ENCODE measurements around the gene HPSE2.

The HPSE2 gene

DNA sequence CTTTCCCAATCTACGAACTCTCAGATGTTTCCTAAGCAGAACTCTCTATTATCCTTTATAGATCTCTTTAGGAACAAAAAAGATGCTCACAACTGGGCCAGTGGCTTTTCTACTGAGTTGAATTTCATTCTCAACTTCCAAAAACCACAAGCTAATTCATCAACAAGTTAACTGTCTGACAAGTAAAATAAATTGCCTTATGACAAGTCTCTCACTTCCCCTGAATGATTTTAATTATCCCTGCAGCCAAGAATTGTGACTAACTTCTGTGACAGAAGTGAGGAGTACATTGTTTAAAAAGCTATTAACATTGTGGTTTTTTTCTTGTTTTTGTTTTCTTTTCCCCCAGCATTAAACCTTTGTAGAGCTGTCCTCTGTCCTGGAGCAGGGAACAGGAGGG is 343.1 kb downstream of the HPSE2 start:
- H3K27ac ChIP-seq (ENCODE audit: low read depth, low read length), result no peak overlapping the region
- H3K36me3 ChIP-seq (ENCODE audit: control insufficient read depth, insufficient read depth, low read length), result no peaks in the 10 kb centered on the region
- no peaks in the 10 kb centered on the region for H3K9me3 ChIP-seq (ENCODE audit: control insufficient read depth, insufficient read depth, low read length)
- no peak overlapping the region for H3K4me3 ChIP-seq (ENCODE audit: low read depth, low read length)
- no peak overlapping the region for H3K9ac ChIP-seq (ENCODE audit: low read depth, low read length)
- H3K27me3 ChIP-seq (ENCODE audit: control insufficient read depth, insufficient read depth, low read length), result no peaks in the 10 kb centered on the region
- H3K4me1 ChIP-seq (ENCODE audit: control insufficient read depth, insufficient read depth, low read length), result no peaks in the 10 kb centered on the region

- Histone ChIP-seq H3K4me1 (ENCODE audit: control insufficient read depth, insufficient read depth, low read length) (no peaks in the 10 kb centered on the region), H3K4me3 (ENCODE audit: low read depth, low read length) (no peak overlapping the region), H3K36me3 (ENCODE audit: control insufficient read depth, insufficient read depth, low read length) (no peaks in the 10 kb centered on the region), H3K9me3 (ENCODE audit: control insufficient read depth, insufficient read depth, low read length) (no peaks in the 10 kb centered on the region), H3K9ac (ENCODE audit: low read depth, low read length) (no peak overlapping the region), H3K27ac (ENCODE audit: low read depth, low read length) (no peak overlapping the region), H3K27me3 (ENCODE audit: control insufficient read depth, insufficient read depth, low read length) (no peaks in the 10 kb centered on the region)
Measured at GRCh38 chr10:98886686-98887085, 349.0 kb downstream of the HPSE2 start.

- Histone ChIP-seq H3K4me1 (ENCODE audit: control insufficient read depth, insufficient read depth, low read length) (no peaks in the 10 kb centered on the region), H3K9me3 (ENCODE audit: control insufficient read depth, insufficient read depth, low read length) (no peaks in the 10 kb centered on the region), H3K4me3 (ENCODE audit: low read depth, low read length) (no peak overlapping the region), H3K9ac (ENCODE audit: low read depth, low read length) (no peak overlapping the region), H3K27ac (ENCODE audit: low read depth, low read length) (no peak overlapping the region), H3K36me3 (ENCODE audit: control insufficient read depth, insufficient read depth, low read length) (no peaks in the 10 kb centered on the region), H3K27me3 (ENCODE audit: control insufficient read depth, insufficient read depth, low read length) (no peaks in the 10 kb centered on the region)
Measured at GRCh38 chr10:98885378-98885777, 350.3 kb downstream of the HPSE2 start.

GRCh38 chr10:98881789-98882188 is 353.9 kb downstream of the HPSE2 start:
- Histone ChIP-seq H3K9me3 (ENCODE audit: control insufficient read depth, insufficient read depth, low read length) (no peaks in the 10 kb centered on the region), H3K9ac (ENCODE audit: low read depth, low read length) (no peak overlapping the region), H3K4me3 (ENCODE audit: low read depth, low read length) (no peak overlapping the region), H3K27ac (ENCODE audit: low read depth, low read length) (no peak overlapping the region), H3K36me3 (ENCODE audit: control insufficient read depth, insufficient read depth, low read length) (no peaks in the 10 kb centered on the region), H3K4me1 (ENCODE audit: control insufficient read depth, insufficient read depth, low read length) (no peaks in the 10 kb centered on the region), H3K27me3 (ENCODE audit: control insufficient read depth, insufficient read depth, low read length) (no peaks in the 10 kb centered on the region)

DNA sequence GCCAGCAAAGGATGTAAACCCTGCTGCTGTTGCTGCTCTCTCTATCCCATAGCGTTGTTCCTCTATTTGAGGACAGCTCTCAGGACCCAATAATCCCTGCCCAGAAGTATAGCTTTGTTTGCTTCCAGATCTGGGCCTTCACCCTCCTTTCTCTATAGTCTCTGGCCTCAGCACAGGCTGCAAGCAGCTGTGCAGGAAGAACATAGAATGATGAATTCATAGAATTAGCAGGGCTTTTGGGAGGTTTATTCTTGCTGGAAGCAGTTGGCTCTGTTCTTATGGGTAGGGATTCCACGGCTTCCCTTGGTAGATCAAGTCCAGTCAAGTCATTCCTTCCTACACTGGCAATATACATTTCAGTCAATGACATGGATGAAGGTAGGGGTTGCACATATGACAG is 354.7 kb downstream of the HPSE2 start:
- Histone ChIP-seq H3K4me3 (ENCODE audit: low read depth, low read length) (no peak overlapping the region), H3K27me3 (ENCODE audit: control insufficient read depth, insufficient read depth, low read length) (no peaks in the 10 kb centered on the region), H3K9ac (ENCODE audit: low read depth, low read length) (no peak overlapping the region), H3K4me1 (ENCODE audit: control insufficient read depth, insufficient read depth, low read length) (no peaks in the 10 kb centered on the region), H3K9me3 (ENCODE audit: control insufficient read depth, insufficient read depth, low read length) (no peaks in the 10 kb centered on the region), H3K27ac (ENCODE audit: low read depth, low read length) (no peak overlapping the region), H3K36me3 (ENCODE audit: control insufficient read depth, insufficient read depth, low read length) (no peaks in the 10 kb centered on the region)

- Histone ChIP-seq H3K36me3 (ENCODE audit: control insufficient read depth, insufficient read depth, low read length) (no peaks in the 10 kb centered on the region), H3K9me3 (ENCODE audit: control insufficient read depth, insufficient read depth, low read length) (no peaks in the 10 kb centered on the region), H3K4me3 (ENCODE audit: low read depth, low read length) (no peak overlapping the region), H3K4me1 (ENCODE audit: control insufficient read depth, insufficient read depth, low read length) (no peaks in the 10 kb centered on the region), H3K27ac (ENCODE audit: low read depth, low read length) (no peak overlapping the region), H3K9ac (ENCODE audit: low read depth, low read length) (no peak overlapping the region), H3K27me3 (ENCODE audit: control insufficient read depth, insufficient read depth, low read length) (no peaks in the 10 kb centered on the region)
Measured at GRCh38 chr10:98878921-98879320, 356.7 kb downstream of the HPSE2 start.

DNA sequence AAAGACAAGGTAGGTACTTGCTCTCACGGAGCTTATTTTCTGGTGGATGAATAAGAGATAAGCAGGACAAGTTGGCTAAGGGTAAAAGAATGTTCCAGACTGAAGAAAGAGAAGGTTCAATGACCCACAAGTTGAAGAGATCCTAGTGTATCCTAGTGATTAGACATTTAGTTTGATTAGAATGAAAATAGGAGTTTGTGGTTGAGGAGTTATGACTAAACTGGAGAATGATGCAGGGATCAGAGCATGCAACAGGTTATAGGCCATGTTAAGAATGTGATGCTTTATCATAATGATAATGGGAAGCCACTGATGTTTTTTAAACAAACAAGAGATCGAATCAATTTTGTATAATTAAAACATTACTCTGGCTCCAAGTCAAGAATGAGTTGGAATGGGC is 357.2 kb downstream of the HPSE2 start:
- Histone ChIP-seq H3K4me3 (ENCODE audit: low read depth, low read length) (no peak overlapping the region), H3K4me1 (ENCODE audit: control insufficient read depth, insufficient read depth, low read length) (no peaks in the 10 kb centered on the region), H3K27ac (ENCODE audit: low read depth, low read length) (no peak overlapping the region), H3K9ac (ENCODE audit: low read depth, low read length) (no peak overlapping the region), H3K27me3 (ENCODE audit: control insufficient read depth, insufficient read depth, low read length) (no peaks in the 10 kb centered on the region), H3K9me3 (ENCODE audit: control insufficient read depth, insufficient read depth, low read length) (no peaks in the 10 kb centered on the region), H3K36me3 (ENCODE audit: control insufficient read depth, insufficient read depth, low read length) (no peaks in the 10 kb centered on the region)

- Histone ChIP-seq H3K27ac (ENCODE audit: low read depth, low read length) (no peak overlapping the region), H3K9ac (ENCODE audit: low read depth, low read length) (no peak overlapping the region), H3K9me3 (ENCODE audit: control insufficient read depth, insufficient read depth, low read length) (no peaks in the 10 kb centered on the region), H3K27me3 (ENCODE audit: control insufficient read depth, insufficient read depth, low read length) (no peaks in the 10 kb centered on the region), H3K36me3 (ENCODE audit: control insufficient read depth, insufficient read depth, low read length) (no peaks in the 10 kb centered on the region), H3K4me1 (ENCODE audit: control insufficient read depth, insufficient read depth, low read length) (no peaks in the 10 kb centered on the region; the same call in 1 of the 2 replicates), H3K4me3 (ENCODE audit: low read depth, low read length) (no peak overlapping the region)
Measured at GRCh38 chr10:98861962-98862361, 373.7 kb downstream of the HPSE2 start.

DNA sequence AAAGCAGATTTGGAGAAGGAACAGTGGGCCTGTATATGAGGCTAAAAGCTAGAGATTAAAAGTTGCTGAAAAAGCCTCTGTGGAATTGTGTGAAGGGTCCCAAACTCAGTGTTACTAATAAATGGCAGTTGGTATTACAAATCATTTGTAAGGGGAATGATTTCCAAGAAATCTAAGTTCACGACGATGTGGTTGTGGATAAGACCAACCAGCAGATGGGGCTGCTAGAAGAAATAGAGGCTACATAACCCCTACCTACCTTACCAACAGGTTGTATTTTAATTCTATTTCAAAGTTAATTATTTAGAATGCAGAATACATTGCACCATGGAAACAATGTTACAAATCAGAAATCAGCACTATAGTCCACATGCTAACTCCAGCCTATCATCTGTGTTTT is 377.1 kb downstream of the HPSE2 start:
- Histone ChIP-seq H3K9ac (ENCODE audit: low read depth, low read length) (no peak overlapping the region), H3K4me1 (ENCODE audit: control insufficient read depth, insufficient read depth, low read length) (no peaks in the 10 kb centered on the region; the same call in 1 of the 2 replicates)

DNA sequence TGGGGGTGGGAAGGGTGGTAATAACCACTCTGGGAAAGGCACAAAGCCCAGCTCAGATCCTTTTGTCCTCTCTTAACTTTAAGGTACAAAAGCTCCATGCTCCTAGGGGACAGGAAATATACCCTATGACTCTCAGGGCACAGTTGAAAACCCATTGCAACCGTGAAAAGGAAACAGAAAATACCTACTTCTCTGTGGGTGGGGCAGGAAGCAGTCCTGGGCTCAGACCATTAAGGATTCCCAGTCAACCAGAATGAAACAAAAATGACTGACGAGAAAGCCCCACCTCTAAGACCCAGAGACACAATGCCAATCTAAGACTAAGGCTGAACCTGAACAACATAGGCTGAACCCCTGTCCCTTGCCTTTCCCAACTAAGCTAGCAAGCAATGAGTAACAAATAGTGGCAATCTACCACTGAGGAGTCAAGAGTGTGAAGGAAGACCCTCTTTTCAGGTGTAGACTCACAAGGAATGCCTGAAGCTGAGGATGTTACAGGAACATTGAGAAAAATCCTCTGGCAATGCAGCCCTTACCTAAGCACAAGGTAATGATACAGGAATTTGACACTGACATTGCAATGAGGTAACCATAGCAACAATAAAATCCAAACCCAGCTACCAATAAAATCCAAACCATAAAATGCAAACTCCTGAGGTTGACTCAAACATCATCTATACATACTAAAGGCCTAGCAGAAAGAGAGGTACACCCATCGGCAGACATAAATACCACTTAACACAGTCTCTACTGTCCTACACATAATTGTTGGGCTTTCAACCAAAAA is 380.1 kb downstream of the HPSE2 start:
- H3K9ac ChIP-seq (ENCODE audit: low read depth, low read length), result no peak overlapping the region
- no peaks in the 10 kb centered on the region for H3K9me3 ChIP-seq (ENCODE audit: control insufficient read depth, insufficient read depth, low read length)
- H3K27me3 ChIP-seq (ENCODE audit: control insufficient read depth, insufficient read depth, low read length), result no peaks in the 10 kb centered on the region
- no peaks in the 10 kb centered on the region for H3K4me1 ChIP-seq (ENCODE audit: control insufficient read depth, insufficient read depth, low read length)
- no peaks in the 10 kb centered on the region for H3K36me3 ChIP-seq (ENCODE audit: control insufficient read depth, insufficient read depth, low read length)
- no peak overlapping the region for H3K4me3 ChIP-seq (ENCODE audit: low read depth, low read length)
- H3K27ac ChIP-seq (ENCODE audit: low read depth, low read length), result no peak overlapping the region

More for the DNA sequence above, 377.1 kb downstream of the HPSE2 start:
- Histone ChIP-seq H3K4me3 (ENCODE audit: low read depth, low read length) (no peak overlapping the region), H3K36me3 (ENCODE audit: control insufficient read depth, insufficient read depth, low read length) (no peaks in the 10 kb centered on the region), H3K27me3 (ENCODE audit: control insufficient read depth, insufficient read depth, low read length) (no peaks in the 10 kb centered on the region), H3K9me3 (ENCODE audit: control insufficient read depth, insufficient read depth, low read length) (no peaks in the 10 kb centered on the region), H3K27ac (ENCODE audit: low read depth, low read length) (no peak overlapping the region)

- H3K27me3 ChIP-seq (ENCODE audit: control insufficient read depth, insufficient read depth, low read length), result no peaks in the 10 kb centered on the region
- no peaks in the 10 kb centered on the region for H3K4me1 ChIP-seq (ENCODE audit: control insufficient read depth, insufficient read depth, low read length)
- no peaks in the 10 kb centered on the region for H3K36me3 ChIP-seq (ENCODE audit: control insufficient read depth, insufficient read depth, low read length)
- no peak overlapping the region for H3K27ac ChIP-seq (ENCODE audit: low read depth, low read length)
- H3K9ac ChIP-seq (ENCODE audit: low read depth, low read length), result no peak overlapping the region
- no peaks in the 10 kb centered on the region for H3K9me3 ChIP-seq (ENCODE audit: control insufficient read depth, insufficient read depth, low read length)
- H3K4me3 ChIP-seq (ENCODE audit: low read depth, low read length), result no peak overlapping the region
Measured at GRCh38 chr10:98852686-98853085, 383.0 kb downstream of the HPSE2 start.
